HEK293T (cell line): Measurements from ENCODE around the gene TJP3.

ENCODE experiments used
- CTCF ChIA-PET: fragments of 350-600 bp; formaldehyde crosslinking; extraction: SDS; loops from one replicate; lab custom pipeline; 2021; ENCODE audit warnings: antibody characterized with exemption, inconsistent platforms; lab: Yijun Ruan, JAX
- POLR2A ChIA-PET: fragments of 350-600 bp; formaldehyde crosslinking; extraction: SDS; loops from one replicate; lab custom pipeline; 2020; ENCODE audit warnings: antibody characterized with exemption, inconsistent platforms; lab: Yijun Ruan, JAX
- DNase-seq: peaks from one replicate; pipeline ENCODE4 v3.0.0; 2012; ENCODE audit warnings: mixed read lengths; ENCODE audit errors: extremely low spot score
- ARNT ChIP-seq: fragments of 450-650 bp; IDR thresholded peaks from 2 replicates; pipeline ENCODE4 v1.6.1; 2017; ENCODE audit warnings: mild to moderate bottlenecking
- BHLHE40 ChIP-seq: fragments of 450-650 bp; IDR thresholded peaks from 2 replicates; pipeline ENCODE4 v1.6.1; 2016; ENCODE audit warnings: mild to moderate bottlenecking, moderate library complexity, borderline replicate concordance
- CTBP1 ChIP-seq: fragments of 450-650 bp; IDR thresholded peaks from 2 replicates; pipeline ENCODE4 v1.6.1; 2016; ENCODE audit warnings: borderline replicate concordance
- ELF4 ChIP-seq: fragments of 450-650 bp; IDR thresholded peaks from 2 replicates; pipeline ENCODE4 v1.6.1; 2017; ENCODE audit warnings: antibody characterized with exemption
- FOXA1 ChIP-seq: fragments of 450-650 bp; IDR thresholded peaks from 2 replicates; pipeline ENCODE4 v1.6.1; 2016; ENCODE audit warnings: mild to moderate bottlenecking
- FOXK2 ChIP-seq: fragments of 450-650 bp; IDR thresholded peaks from 2 replicates; pipeline ENCODE4 v1.6.1; 2016; ENCODE audit warnings: mild to moderate bottlenecking
- FOXM1 ChIP-seq: fragments of 450-650 bp; IDR thresholded peaks from 2 replicates; pipeline ENCODE4 v1.6.1; 2017; ENCODE audit warnings: mild to moderate bottlenecking, borderline replicate concordance
- HDGF ChIP-seq: fragments of 450-650 bp; IDR thresholded peaks from 2 replicates; pipeline ENCODE4 v1.6.1; 2017; ENCODE audit warnings: antibody characterized with exemption, borderline replicate concordance
- L3MBTL2 ChIP-seq: fragments of 450-650 bp; conservative IDR thresholded peaks from 2 replicates; pipeline ENCODE4 v1.6.1; 2016; ENCODE audit warnings: mild to moderate bottlenecking
- LEF1 ChIP-seq: fragments of 450-650 bp; IDR thresholded peaks from 2 replicates; pipeline ENCODE4 v1.6.1; 2017; ENCODE audit warnings: mild to moderate bottlenecking, borderline replicate concordance
- NFRKB ChIP-seq: fragments of 450-650 bp; IDR thresholded peaks from 2 replicates; pipeline ENCODE4 v1.6.1; 2016; ENCODE audit warnings: mild to moderate bottlenecking, moderate library complexity
- SP1 ChIP-seq: fragments of 450-650 bp; IDR thresholded peaks from 2 replicates; pipeline ENCODE4 v1.6.1; 2017
- SUZ12 ChIP-seq: fragments of 450-650 bp; IDR thresholded peaks from 2 replicates; pipeline ENCODE4 v1.6.1; 2016; ENCODE audit warnings: mild to moderate bottlenecking
- TARDBP ChIP-seq: fragments of 450-650 bp; IDR thresholded peaks from 2 replicates; pipeline ENCODE4 v1.6.1; 2016
- ZNF384 ChIP-seq: fragments of 450-650 bp; IDR thresholded peaks from 2 replicates; pipeline ENCODE4 v1.6.1; 2016
- TF ChIP-seq, protein P1 (sequence below): fragments of 450-650 bp; IDR thresholded peaks from 2 replicates; pipeline ENCODE4 v1.6.1; 2016

The TJP3 gene

GRCh38 chr19:3687774-3688706, 20.1 kb upstream of the TJP3 start:
- DNase-seq = no peak
- ChIA-PET POLR2A (no interaction called here), CTCF (no interaction called here)
- no peak for TF ChIP-seq SP1
- TF ChIP-seq BHLHE40 = no peak

DNA sequence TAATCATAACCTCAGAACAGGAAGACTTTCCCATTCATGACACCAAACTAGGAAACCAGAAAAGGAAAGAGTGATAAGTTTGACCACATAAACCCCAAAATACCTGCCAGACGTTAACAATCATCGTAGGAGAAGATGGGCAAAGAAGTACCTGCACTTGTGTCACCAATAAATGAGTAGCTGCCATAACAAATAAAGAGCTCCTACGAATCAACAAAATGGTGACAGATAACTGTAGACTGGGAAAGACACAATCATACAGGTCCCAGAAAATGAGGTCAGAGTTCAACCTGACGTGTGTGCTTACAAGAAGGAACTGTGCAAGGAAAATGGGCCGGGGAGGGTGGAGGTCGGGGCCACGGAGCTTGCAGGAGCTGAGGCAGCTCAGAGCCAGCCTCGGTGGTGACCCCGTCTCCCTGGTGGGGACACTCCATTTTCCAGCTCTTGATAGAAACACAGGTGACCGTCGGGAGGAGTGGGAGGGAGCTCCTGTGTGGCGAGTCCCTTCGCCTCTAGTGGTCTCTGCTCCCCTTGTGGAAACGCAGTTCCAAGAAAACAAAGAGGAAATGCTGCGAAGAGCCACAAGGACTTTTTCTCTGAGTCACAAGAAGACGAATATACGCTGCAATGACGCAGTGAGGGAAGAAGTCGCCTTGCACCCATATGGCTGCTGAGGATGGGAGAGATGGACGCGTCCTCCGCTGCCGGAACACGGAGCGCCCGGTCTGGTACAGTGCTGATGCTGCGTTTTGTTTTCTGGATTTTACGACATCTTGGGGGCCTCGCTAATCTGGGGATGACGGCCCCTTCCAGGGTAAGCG, 17.4 kb upstream of the TJP3 start:
- CTCF ChIA-PET = interaction anchor here (1.2 kb wide), 1 partner anchor 10 kb away, joined by 3 read pairs; no protein-coding TSS in a partner anchor
- TF ChIP-seq SP1 = no peak
- POLR2A ChIA-PET = interaction anchor here (1.2 kb wide), 1 partner anchor 10 kb away, joined by 4 read pairs; the partner anchor contains the start of gene PIP5K1C
- no peak for DNase-seq

GRCh38 chr19:3691372-3691716, 16.8 kb upstream of the TJP3 start:
- TF ChIP-seq BHLHE40 (no peak), NFRKB (no peak), LEF1 (no peak), HDGF (no peak), ZNF384 (no peak), FOXK2 (no peak), TARDBP (no peak), L3MBTL2 (no peak), FOXM1 (no peak), SP1 (no peak), FOXA1 (no peak), CTBP1 (no peak)
- TF ChIP-seq, protein P1, sequence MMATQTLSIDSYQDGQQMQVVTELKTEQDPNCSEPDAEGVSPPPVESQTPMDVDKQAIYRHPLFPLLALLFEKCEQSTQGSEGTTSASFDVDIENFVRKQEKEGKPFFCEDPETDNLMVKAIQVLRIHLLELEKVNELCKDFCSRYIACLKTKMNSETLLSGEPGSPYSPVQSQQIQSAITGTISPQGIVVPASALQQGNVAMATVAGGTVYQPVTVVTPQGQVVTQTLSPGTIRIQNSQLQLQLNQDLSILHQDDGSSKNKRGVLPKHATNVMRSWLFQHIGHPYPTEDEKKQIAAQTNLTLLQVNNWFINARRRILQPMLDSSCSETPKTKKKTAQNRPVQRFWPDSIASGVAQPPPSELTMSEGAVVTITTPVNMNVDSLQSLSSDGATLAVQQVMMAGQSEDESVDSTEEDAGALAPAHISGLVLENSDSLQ = no peak
- ChIA-PET CTCF (interaction anchor here (1.2 kb wide), 1 partner anchor 10 kb away, joined by 3 read pairs; no protein-coding TSS in a partner anchor), POLR2A (no interaction called here)
- no peak for DNase-seq

- TF ChIP-seq, protein P1 = no peak
- no peak for TF ChIP-seq L3MBTL2
- no peak for TF ChIP-seq NFRKB
- no peak for TF ChIP-seq TARDBP
- TF ChIP-seq ARNT = no peak
- no peak for TF ChIP-seq FOXK2
- TF ChIP-seq LEF1 = no peak
- TF ChIP-seq CTBP1 = no peak
- TF ChIP-seq FOXA1 = no peak
- no peak for TF ChIP-seq ZNF384
- TF ChIP-seq FOXM1 = no peak
- TF ChIP-seq HDGF = no peak
- no peak for TF ChIP-seq SUZ12
- no peak for TF ChIP-seq ELF4
- no peak for TF ChIP-seq BHLHE40
- no peak for DNase-seq
- ChIA-PET CTCF (interaction anchor here (0.9 to 1.2 kb wide), 3 partner anchors 8 to 29 kb away, joined by 3 to 5 read pairs (median 3); no protein-coding TSS in a partner anchor), POLR2A (no interaction called here)
Measured at GRCh38 chr19:3691726-3692125, 16.5 kb upstream of the TJP3 start.

DNA sequence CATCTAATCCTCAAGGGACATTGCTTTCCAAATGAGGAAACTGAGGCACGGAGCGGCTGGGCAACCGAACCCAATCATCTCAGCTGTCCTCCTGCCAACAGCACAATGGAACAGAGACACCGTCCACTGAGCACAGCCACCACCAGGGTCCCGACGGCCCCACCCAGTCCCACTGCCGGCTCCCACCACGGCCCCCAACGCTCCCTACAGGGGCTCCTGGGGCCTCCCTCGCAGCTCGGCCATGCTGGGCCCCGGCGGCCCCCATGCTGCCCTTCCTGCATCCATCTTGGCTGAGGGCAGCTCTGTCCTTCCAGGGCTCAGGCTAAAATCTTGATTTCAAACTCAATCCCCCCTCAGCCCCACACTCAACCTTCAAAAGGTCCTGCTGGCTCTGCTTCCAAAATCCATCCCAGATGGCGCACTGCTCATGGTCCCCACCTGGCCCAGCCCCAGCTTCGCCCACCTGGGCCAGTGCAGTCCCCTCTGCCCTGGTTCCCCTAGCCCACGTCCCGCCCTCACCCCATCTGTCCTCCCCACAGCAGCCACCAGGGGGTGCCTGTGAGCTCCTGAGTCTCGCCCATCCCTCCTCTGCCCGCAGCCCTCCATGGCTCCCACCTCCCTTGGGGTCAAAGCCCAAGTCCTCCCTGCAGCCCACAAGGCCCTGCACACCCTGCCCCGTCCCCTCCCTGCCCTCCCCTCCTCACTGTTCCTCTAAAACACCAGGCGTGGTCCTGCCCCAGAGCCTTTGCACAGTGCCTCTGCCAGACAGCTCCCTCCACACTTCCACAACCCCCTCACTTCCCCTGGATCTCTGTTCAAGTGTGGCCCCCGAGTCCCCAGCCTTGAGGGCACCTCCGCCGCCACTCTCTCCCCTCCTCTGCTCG, 15.8 kb upstream of the TJP3 start:
- ChIA-PET POLR2A (no interaction called here), CTCF (interaction anchor here (0.9 to 1.2 kb wide), 2 partner anchors 8 to 28 kb away, joined by 3 to 5 read pairs; no protein-coding TSS in a partner anchor)
- DNase-seq = no peak
- TF ChIP-seq, protein P1 = no peak
- TF ChIP-seq L3MBTL2 = no peak
- no peak for TF ChIP-seq FOXA1
- no peak for TF ChIP-seq NFRKB
- no peak for TF ChIP-seq ZNF384
- TF ChIP-seq CTBP1 = no peak
- TF ChIP-seq HDGF = no peak
